GM12872 (cell line): ENCODE data around the gene FOXA3.

Experiments used
- TF ChIP-seq, protein P1 (sequence below): IDR thresholded peaks from 3 replicates; pipeline ENCODE4 v1.5.1; 2011; ENCODE audit warnings: low read depth, mild to moderate bottlenecking, low read length, moderate library complexity; ENCODE audit not compliant: insufficient read depth

Gene FOXA3

DNA sequence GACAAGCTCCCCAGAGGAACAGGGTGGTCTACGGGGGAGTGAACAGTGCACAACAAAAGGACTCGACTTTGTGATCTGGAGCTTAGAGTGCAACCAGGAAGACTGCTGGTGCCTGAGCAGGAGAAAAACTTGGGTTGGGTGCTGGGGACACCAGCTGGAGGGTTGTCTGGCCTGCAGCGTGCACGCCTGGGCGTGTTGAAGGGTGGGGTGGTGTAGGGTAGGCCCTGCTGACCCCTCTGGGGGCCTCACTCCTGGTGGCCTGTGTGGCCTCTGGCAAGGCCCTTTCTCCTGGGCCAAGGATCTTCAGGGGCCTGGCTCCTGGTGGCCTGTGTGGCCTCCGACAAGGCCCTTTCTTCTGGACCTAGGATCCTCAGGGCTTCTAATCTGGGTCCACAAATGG is 44.4 kb upstream of the FOXA3 start:
- TF ChIP-seq, protein P1, sequence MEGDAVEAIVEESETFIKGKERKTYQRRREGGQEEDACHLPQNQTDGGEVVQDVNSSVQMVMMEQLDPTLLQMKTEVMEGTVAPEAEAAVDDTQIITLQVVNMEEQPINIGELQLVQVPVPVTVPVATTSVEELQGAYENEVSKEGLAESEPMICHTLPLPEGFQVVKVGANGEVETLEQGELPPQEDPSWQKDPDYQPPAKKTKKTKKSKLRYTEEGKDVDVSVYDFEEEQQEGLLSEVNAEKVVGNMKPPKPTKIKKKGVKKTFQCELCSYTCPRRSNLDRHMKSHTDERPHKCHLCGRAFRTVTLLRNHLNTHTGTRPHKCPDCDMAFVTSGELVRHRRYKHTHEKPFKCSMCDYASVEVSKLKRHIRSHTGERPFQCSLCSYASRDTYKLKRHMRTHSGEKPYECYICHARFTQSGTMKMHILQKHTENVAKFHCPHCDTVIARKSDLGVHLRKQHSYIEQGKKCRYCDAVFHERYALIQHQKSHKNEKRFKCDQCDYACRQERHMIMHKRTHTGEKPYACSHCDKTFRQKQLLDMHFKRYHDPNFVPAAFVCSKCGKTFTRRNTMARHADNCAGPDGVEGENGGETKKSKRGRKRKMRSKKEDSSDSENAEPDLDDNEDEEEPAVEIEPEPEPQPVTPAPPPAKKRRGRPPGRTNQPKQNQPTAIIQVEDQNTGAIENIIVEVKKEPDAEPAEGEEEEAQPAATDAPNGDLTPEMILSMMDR = no peak

DNA sequence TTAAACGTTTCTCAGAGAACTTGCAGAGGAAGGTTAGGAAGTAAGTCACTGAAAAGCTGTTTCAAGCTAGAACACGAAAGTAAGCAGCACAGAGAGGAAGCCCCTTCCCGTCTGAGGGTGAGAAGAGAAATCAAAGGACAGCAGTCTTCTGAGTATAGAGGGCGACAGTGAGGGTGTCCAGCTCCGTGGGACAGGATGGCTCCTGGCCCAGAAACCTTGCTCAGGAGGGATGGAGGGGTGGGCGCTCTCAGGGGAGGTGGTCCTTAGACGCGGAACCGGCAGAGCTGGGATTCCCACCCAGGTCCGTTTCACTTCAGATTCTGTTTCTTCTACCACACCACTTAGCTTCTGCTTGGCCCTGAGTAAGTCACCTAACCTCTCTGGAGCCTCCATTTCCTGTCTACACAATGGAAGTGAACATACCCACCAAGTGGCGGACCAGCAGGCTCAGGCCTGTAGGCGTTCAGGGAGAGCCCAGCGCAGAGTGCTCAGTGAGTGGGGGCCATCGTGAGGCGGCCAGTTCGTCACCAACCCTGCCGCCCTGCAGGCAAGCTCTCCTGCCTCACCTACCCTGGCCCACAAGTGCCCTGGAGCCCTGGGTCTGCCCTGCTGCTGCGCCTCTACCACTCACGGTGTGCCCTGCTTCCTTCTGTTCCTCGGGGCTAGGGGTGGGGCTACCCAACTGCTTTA is 43.6 kb upstream of the FOXA3 start:
- TF ChIP-seq, protein P1 = no peak

DNA sequence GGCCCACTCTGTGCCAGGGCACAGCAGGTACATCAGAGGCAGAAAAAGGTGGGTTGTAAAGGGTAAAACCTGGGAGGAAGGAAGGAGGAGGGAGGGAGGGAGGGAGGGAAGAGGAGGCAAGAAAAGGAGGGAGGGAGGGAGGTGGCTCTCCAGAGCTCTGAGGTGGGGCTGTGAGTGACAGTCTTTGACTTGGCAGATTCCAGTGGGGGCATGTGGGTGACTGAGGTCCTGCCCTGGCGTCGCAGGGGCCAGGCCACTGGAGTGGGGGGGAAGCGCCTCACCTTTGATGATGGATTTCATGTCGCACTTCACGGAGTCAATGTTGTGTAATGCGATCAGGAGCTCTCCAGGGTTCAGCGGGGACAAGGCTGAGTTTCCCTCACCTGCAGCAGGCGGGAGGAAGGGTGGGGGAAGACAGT is 43.0 kb upstream of the FOXA3 start:
- TF ChIP-seq, protein P1 = no peak

DNA sequence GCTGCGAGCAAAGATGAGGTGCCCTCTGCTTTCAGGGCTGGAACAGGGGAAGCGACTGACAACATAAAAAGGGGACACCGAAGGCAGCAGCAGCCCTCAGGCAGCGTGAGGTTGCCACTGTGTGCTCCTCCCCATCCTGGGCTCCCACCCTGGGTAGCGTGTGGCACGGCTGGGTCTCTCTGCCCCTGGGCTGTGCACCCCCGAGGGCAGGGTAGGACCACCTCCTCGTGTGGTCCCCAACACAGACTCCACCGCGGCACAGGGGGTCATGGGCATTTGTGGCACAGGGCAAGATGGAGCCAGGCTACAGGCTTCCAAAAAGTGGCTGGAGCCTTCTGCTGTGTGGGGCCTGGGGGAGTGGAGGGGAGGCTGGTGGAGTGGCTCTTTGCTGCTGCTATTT is 42.6 kb upstream of the FOXA3 start:
- TF ChIP-seq, protein P1 = no peak

DNA sequence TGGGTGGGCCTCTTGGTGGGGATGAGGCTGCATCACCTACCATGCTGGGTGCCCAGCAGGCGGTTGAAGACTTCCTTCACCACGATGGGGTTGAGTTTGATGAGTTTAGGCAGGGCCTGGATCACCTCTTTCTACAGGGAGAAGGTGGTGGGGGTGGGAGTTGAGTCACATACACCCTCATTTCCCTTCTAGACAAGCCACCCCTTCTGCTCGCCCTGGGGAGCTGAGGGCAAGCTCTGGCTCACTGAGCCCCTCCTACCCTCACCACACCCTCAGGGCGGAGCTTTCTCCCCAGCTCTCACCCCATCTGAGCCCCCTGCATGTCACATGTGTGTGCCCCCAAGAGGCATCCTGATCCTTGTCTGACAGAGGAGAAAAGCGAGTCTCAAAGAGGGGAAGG is 41.4 kb upstream of the FOXA3 start:
- TF ChIP-seq, protein P1 = no peak

DNA sequence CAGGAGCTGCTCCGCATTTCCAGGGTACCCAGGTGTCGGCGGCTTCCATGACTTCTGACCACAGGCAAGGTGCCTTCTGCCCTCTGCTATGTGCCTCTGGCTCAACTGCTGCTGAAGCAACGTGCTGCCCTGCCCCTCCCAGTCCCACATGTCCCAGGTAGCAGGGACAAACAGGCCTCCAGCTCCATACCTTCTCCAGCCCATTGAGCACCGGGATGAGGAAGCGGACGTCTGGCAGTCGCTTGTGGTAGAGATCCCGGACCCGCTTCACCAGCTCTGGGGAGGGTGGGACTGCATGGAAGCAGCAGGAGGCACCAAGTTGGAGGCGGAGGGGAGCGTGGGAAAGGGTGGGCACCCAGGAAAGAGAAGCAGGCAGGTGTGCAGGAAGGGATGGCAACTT is 40.9 kb upstream of the FOXA3 start:
- TF ChIP-seq, protein P1 = no peak

DNA sequence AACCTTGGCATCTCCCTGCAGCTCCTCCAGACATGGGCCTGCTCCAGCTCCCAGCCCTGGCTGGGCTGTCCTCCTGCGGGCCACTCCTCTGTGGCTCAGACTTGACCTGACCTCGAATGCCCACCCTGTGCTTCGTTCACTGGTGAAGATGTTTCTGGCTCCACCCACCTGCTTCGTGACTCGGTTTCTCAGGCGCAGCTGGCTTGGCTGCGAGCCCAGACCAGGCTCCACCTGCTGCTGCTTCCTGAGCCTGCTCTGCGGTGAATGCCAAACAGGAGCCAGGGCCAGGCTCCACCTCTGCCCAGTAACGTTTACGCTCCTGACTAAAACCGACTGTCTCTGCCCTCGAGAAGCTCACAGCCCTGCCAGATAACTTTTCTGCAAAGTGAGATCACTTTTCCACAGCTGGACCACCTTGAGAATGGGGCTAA is 40.1 kb upstream of the FOXA3 start:
- TF ChIP-seq, protein P1 = no peak
